Gastrocnemius medialis (tissue), 4 donors: ENCODE data around the gene DAD1. TPM values are rescaled to one million over a fixed set of nuclear protein-coding genes. Genes with fewer than 3 reads are reported as not detected.
A peak's percentile ranks its signal among the peaks of the same experiment; 100 is the strongest.

Experiments
- ATAC-seq, 2 donors: fragments of 150-250 bp; one replicate each; pipeline ENCODE4 v1.9.1; 2016
- DNase-seq, 2 donors: peaks; one replicate each; pipeline ENCODE4 v3.0.0-alpha.2; 2019
- H3K27ac ChIP-seq, 4 donors: fragments of 200-600 bp; sonication (generic); 1 replicate in 1 of 4; 2 replicates in 3 of 4; pipeline ENCODE4 v1.5.1; 2016 to 2018; ENCODE audit warnings: mild to moderate bottlenecking in 2 of 4, moderate library complexity in 1 of 4
- H3K27me3 ChIP-seq, 3 donors: fragments of 200-600 bp; sonication (generic) in 2 of 3; 1 replicate in 1 of 3; 2 replicates in 2 of 3; pipeline versions ENCODE4 v1.5.1 to v1.6.0; 2016 to 2019; ENCODE audit warnings: mild to moderate bottlenecking in 1 of 3, moderate library complexity in 1 of 3
- H3K36me3 ChIP-seq, 2 donors: fragments of 200-600 bp; sonication (generic) in 1 of 2; one replicate each; pipeline ENCODE4 v1.5.1; 2017 to 2018
- H3K4me1 ChIP-seq, 2 donors: fragments of 200-600 bp; sonication (generic) in 1 of 2; one replicate each; pipeline ENCODE4 v1.5.1; 2016 to 2017; ENCODE audit warnings: mild to moderate bottlenecking in 2 of 2
- H3K4me3 ChIP-seq, 4 donors: fragments of 200-600 bp; sonication (generic) in 3 of 4; 1 replicate in 1 of 4; 2 replicates in 3 of 4; pipeline ENCODE4 v1.5.1; 2016 to 2019; ENCODE audit warnings: mild to moderate bottlenecking in 2 of 4
- H3K9me3 ChIP-seq, 3 donors: fragments of 200-600 bp; sonication (generic) in 2 of 3; 1 replicate in 1 of 3; 2 replicates in 2 of 3; pipeline ENCODE4 v1.5.1; 2016 to 2019
- POLR2A ChIP-seq, 2 donors: fragments of 450-650 bp; IDR thresholded peaks; one replicate each; pipeline ENCODE4 v1.6.1; 2017; ENCODE audit warnings: antibody characterized with exemption in 2 of 2, mild to moderate bottlenecking in 2 of 2, moderate library complexity in 2 of 2
- in situ Hi-C, 4 donors: fragments of 200-750 bp; cut with MboI; loops; one replicate each; pipeline versions ENCODE4 v1.15.0 to v1.8.0; 2017; ENCODE audit warnings: low sequenced_read_pairs in 4 of 4
- intact Hi-C: fragments of 100-400 bp; cut with DNase I; formaldehyde crosslinking; loops from one replicate; pipeline ENCODE4 v1.15.1; 2023; ENCODE audit warnings: low total_unique reads
- total RNA-seq, 4 donors: library from RNA; depleted of rRNA; stranded (reverse); fragments of >200 nt; gene quantifications; one replicate each; pipeline versions ENCODE4 v1.1.0 to v1.2.3, GENCODE V29; 2016
- TF ChIP-seq, protein P1 (sequence below), 5 experiments: fragments of 450-650 bp in 3 of 5; fragments of 200-600 bp in 2 of 5; sonication (generic) in 2 of 5; IDR thresholded peaks in 4 of 5; conservative IDR thresholded peaks in 1 of 5; 1 replicate in 4 of 5; 2 replicates in 1 of 5; pipeline ENCODE4 v1.5.1; 2016 to 2019; ENCODE audit warnings: antibody characterized with exemption in 5 of 5, mild to moderate bottlenecking in 3 of 5, moderate library complexity in 3 of 5

The DAD1 gene
- total RNA-seq, 4 donors from 2014 or later, result 155 to 257 (median 209) TPM

DNA sequence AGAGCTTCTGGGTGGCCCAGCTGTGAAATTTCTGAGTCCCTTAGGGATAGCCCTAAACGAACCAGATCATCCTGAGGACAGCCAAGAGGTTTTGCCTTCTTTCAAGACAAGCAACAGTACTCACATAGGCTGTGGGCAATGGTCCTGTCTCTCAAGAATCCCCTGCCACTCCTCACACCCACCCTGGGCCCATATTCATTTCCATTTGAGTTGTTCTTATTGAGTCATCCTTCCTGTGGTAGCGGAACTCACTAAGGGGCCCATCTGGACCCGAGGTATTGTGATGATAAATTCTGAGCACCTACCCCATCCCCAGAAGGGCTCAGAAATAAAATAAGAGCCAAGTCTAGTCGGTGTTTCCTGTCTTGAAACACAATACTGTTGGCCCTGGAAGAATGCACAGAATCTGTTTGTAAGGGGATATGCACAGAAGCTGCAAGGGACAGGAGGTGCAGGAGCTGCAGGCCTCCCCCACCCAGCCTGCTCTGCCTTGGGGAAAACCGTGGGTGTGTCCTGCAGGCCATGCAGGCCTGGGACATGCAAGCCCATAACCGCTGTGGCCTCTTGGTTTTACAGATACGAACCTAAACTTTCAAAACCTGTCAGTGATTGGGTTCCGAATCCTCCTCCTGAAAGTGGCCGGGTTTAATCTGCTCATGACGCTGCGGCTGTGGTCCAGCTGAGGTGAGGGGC, 38.9 kb downstream of the DAD1 start:
- no peak for TF ChIP-seq POLR2A (IDR thresholded peaks at IDR 0.05)
- TF ChIP-seq, protein P1, sequence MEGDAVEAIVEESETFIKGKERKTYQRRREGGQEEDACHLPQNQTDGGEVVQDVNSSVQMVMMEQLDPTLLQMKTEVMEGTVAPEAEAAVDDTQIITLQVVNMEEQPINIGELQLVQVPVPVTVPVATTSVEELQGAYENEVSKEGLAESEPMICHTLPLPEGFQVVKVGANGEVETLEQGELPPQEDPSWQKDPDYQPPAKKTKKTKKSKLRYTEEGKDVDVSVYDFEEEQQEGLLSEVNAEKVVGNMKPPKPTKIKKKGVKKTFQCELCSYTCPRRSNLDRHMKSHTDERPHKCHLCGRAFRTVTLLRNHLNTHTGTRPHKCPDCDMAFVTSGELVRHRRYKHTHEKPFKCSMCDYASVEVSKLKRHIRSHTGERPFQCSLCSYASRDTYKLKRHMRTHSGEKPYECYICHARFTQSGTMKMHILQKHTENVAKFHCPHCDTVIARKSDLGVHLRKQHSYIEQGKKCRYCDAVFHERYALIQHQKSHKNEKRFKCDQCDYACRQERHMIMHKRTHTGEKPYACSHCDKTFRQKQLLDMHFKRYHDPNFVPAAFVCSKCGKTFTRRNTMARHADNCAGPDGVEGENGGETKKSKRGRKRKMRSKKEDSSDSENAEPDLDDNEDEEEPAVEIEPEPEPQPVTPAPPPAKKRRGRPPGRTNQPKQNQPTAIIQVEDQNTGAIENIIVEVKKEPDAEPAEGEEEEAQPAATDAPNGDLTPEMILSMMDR (IDR thresholded peaks at IDR 0.05 in 4 of 5, conservative IDR thresholded peaks at IDR 0.05 in 1 of 5), result no peak
- ATAC-seq (no peak), DNase-seq (no peak)
- in situ Hi-C loops, result loop anchor here in 1 of 4 donors (25.0 kb wide), 1 partner anchor 312 kb away; the partner anchor contains the start of gene LRP10
- Histone ChIP-seq H3K27ac (no peak overlapping the region), H3K4me1 (peaks cover 22 to 30% of the 10 kb centered on the region in 2 donors), H3K9me3 (no peaks in the 10 kb centered on the region), H3K4me3 (no peak overlapping the region), H3K27me3 (no peaks in the 10 kb centered on the region), H3K36me3 (no peaks in the 10 kb centered on the region)
- intact Hi-C loops, result no loop called here

DNA sequence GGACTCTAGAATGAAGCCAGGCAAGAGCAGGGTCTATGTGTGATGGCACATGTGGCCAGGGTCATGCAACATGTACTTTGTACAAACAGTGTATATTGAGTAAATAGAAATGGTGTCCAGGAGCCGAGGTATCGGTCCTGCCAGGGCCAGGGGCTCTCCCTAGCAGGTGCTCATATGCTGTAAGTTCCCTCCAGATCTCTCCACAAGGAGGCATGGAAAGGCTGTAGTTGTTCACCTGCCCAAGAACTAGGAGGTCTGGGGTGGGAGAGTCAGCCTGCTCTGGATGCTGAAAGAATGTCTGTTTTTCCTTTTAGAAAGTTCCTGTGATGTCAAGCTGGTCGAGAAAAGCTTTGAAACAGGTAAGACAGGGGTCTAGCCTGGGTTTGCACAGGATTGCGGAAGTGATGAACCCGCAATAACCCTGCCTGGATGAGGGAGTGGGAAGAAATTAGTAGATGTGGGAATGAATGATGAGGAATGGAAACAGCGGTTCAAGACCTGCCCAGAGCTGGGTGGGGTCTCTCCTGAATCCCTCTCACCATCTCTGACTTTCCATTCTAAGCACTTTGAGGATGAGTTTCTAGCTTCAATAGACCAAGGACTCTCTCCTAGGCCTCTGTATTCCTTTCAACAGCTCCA, 39.6 kb downstream of the DAD1 start:
- H3K4me3 ChIP-seq, result no peak overlapping the region
- in situ Hi-C loops, result no loop called here
- intact Hi-C loops, result no loop called here

GRCh38 chr14:22547948-22548750, 40.9 kb downstream of the DAD1 start:
- ATAC-seq (no peak), DNase-seq (no peak)
- in situ Hi-C loops, result no loop called here
- H3K27ac ChIP-seq, result peak overlapping the region in 1 of 4 donors; percentile 65
- H3K4me1 ChIP-seq, result peaks cover 22 to 30% of the 10 kb centered on the region in 2 donors
- no peaks in the 10 kb centered on the region for H3K9me3 ChIP-seq
- intact Hi-C loops, result no loop called here
- H3K36me3 ChIP-seq, result no peaks in the 10 kb centered on the region
- H3K27me3 ChIP-seq, result no peaks in the 10 kb centered on the region
- no peak overlapping the region for H3K4me3 ChIP-seq
- TF ChIP-seq POLR2A (IDR thresholded peaks at IDR 0.05), result no peak
- TF ChIP-seq, protein P1 (IDR thresholded peaks at IDR 0.05 in 4 of 5, conservative IDR thresholded peaks at IDR 0.05 in 1 of 5), result no peak

More for the DNA sequence above, 39.6 kb downstream of the DAD1 start:
- no peaks in the 10 kb centered on the region for H3K9me3 ChIP-seq
- H3K27ac ChIP-seq, result no peak overlapping the region
- no peaks in the 10 kb centered on the region for H3K36me3 ChIP-seq
- TF ChIP-seq, protein P1 (IDR thresholded peaks at IDR 0.05 in 4 of 5, conservative IDR thresholded peaks at IDR 0.05 in 1 of 5), result no peak
- TF ChIP-seq POLR2A (IDR thresholded peaks at IDR 0.05), result no peak
- H3K4me1 ChIP-seq, result peaks cover 22 to 30% of the 10 kb centered on the region in 2 donors
- ATAC-seq, result no peak
- DNase-seq, result no peak
- H3K27me3 ChIP-seq, result no peaks in the 10 kb centered on the region

- in situ Hi-C loops (no loop called here), intact Hi-C loops (no loop called here)
- ATAC-seq (peak; percentile 76), DNase-seq (peak; percentile 17 to 42)
- Histone ChIP-seq H3K27ac (peak overlapping the region in 2 of 4 donors; percentile 56 to 65), H3K27me3 (no peaks in the 10 kb centered on the region), H3K4me3 (no peak overlapping the region), H3K9me3 (no peaks in the 10 kb centered on the region), H3K36me3 (no peaks in the 10 kb centered on the region), H3K4me1 (peaks cover 22 to 30% of the 10 kb centered on the region in 2 donors)
- no peak for TF ChIP-seq POLR2A (IDR thresholded peaks at IDR 0.05)
- TF ChIP-seq, protein P1 (IDR thresholded peaks at IDR 0.05 in 4 of 5, conservative IDR thresholded peaks at IDR 0.05 in 1 of 5), result no peak
Measured at GRCh38 chr14:22547313-22547947, 41.6 kb downstream of the DAD1 start.
